ENCODE measurements around the gene TMEM30B. TPM values are rescaled to one million over a fixed set of nuclear protein-coding genes. Genes with fewer than 3 reads are reported as not detected.

Gene TMEM30B
- total and polyA plus RNA-seq, 7 donors = 0.54 to 21.0 (median 1.4) TPM

- no peaks in the 10 kb centered on the region for H3K4me1 ChIP-seq
- TF ChIP-seq EP300 (IDR thresholded peaks at IDR 0.05) (no peak), POLR2AphosphoS5 (IDR thresholded peaks at IDR 0.05) (no peak), CTCF (IDR thresholded peaks at IDR 0.05) (no peak), POLR2A (IDR thresholded peaks at IDR 0.05) (no peak)
- H3K4me3 ChIP-seq = no peak overlapping the region
- peaks cover 0 to 25% (median 7%) of the 10 kb centered on the region in 3 donors for H3K27me3 ChIP-seq
- no peak for DNase-seq
- no peak overlapping the region for H3K27ac ChIP-seq
- no peaks in the 10 kb centered on the region for H3K9me3 ChIP-seq
- no peaks in the 10 kb centered on the region for H3K36me3 ChIP-seq
- 49 to 68% methylated on average over 4 of the region's 4 CpGs for WGBS, 2 donors
- intact Hi-C loops (cut with DNase I) = no loop called here
Observed at GRCh38 chr14:61264010-61264571, 17.0 kb downstream of the TMEM30B start.

GRCh38 chr14:61262082-61262481 is 19.1 kb downstream of the TMEM30B start:
- WGBS, 2 donors = 79 to 85% methylated on average over 4 of the region's 4 CpGs
- H3K4me3 ChIP-seq = no peak overlapping the region
- no peak for DNase-seq
- intact Hi-C loops (cut with DNase I) = no loop called here
- H3K27ac ChIP-seq = no peak overlapping the region
- TF ChIP-seq CTCF (IDR thresholded peaks at IDR 0.05) (no peak), POLR2A (IDR thresholded peaks at IDR 0.05) (no peak), EP300 (IDR thresholded peaks at IDR 0.05) (no peak), POLR2AphosphoS5 (IDR thresholded peaks at IDR 0.05) (no peak)
- no peaks in the 10 kb centered on the region for H3K36me3 ChIP-seq
- H3K27me3 ChIP-seq = peaks cover 0 to 13% (median 0%) of the 10 kb centered on the region in 3 donors
- H3K9me3 ChIP-seq = no peaks in the 10 kb centered on the region
- no peaks in the 10 kb centered on the region for H3K4me1 ChIP-seq

GRCh38 chr14:61260939-61261776 is 20.0 kb downstream of the TMEM30B start:
- WGBS, 2 donors = 75 to 82% methylated on average over 8 of the region's 8 CpGs
- intact Hi-C loops (cut with DNase I) = no loop called here
- TF ChIP-seq POLR2A (IDR thresholded peaks at IDR 0.05) (no peak), CTCF (IDR thresholded peaks at IDR 0.05) (no peak), POLR2AphosphoS5 (IDR thresholded peaks at IDR 0.05) (no peak), EP300 (IDR thresholded peaks at IDR 0.05) (no peak)

GRCh38 chr14:61258985-61259384 is 22.2 kb downstream of the TMEM30B start:
- 56 to 65% methylated on average over 4 of the region's 4 CpGs for WGBS, 2 donors

More at GRCh38 chr14:61260939-61261776, 20.0 kb downstream of the TMEM30B start:
- no peak overlapping the region for H3K4me3 ChIP-seq
- H3K36me3 ChIP-seq = no peaks in the 10 kb centered on the region
- peaks cover 0 to 10% (median 0%) of the 10 kb centered on the region in 3 donors for H3K27me3 ChIP-seq
- no peaks in the 10 kb centered on the region for H3K9me3 ChIP-seq
- no peak overlapping the region for H3K27ac ChIP-seq
- DNase-seq = no peak
- no peaks in the 10 kb centered on the region for H3K4me1 ChIP-seq

More at GRCh38 chr14:61258985-61259384, 22.2 kb downstream of the TMEM30B start:
- DNase-seq = no peak
- Histone ChIP-seq H3K4me1 (no peaks in the 10 kb centered on the region), H3K4me3 (no peak overlapping the region), H3K36me3 (no peaks in the 10 kb centered on the region), H3K27me3 (no peaks in the 10 kb centered on the region), H3K27ac (no peak overlapping the region), H3K9me3 (no peaks in the 10 kb centered on the region)
- intact Hi-C loops (cut with DNase I) = no loop called here
- TF ChIP-seq CTCF (IDR thresholded peaks at IDR 0.05) (no peak), POLR2AphosphoS5 (IDR thresholded peaks at IDR 0.05) (no peak), EP300 (IDR thresholded peaks at IDR 0.05) (no peak), POLR2A (IDR thresholded peaks at IDR 0.05) (no peak)
